HG03097 (cell line): ENCODE data around the gene CNOT11.
"Not testable (repeated sequence)": the region's sequence is repeated elsewhere in the genome, so short reads cannot be mapped to it uniquely, and the experiment has no call there.

ENCODE experiments used
- ATAC-seq: cut with Tn5 transposase; IDR thresholded peaks from one replicate; pipeline ENCODE4 v1.9.1; 2021; ENCODE audit not compliant: unreplicated experiment, low FRiP score

CNOT11 gene

GRCh38 chr2:101252408-101253012 is at the start of gene CNOT11:
CNOT11 (plus strand) TSS chr2:101252886; CDS start chr2:101252965, 79 bp downstream.
- peak; percentile 81 for ATAC-seq

GRCh38 chr2:101204400-101205115 is 48.1 kb upstream of the CNOT11 start:
- ATAC-seq: no peak

GRCh38 chr2:101205521-101206479 is 46.9 kb upstream of the CNOT11 start:
- no peak for ATAC-seq

GRCh38 chr2:101208830-101209229 is 43.9 kb upstream of the CNOT11 start:
- ATAC-seq: no peak

GRCh38 chr2:101219246-101219645 is 33.4 kb upstream of the CNOT11 start:
- ATAC-seq: no peak

- not testable (repeated sequence) for ATAC-seq
These were observed 32.6 kb upstream of the CNOT11 start for GRCh38 chr2:101220091-101220490.

- ATAC-seq: peak; percentile 98
These were observed 28.9 kb upstream of the CNOT11 start for GRCh38 chr2:101223814-101224231.

- ATAC-seq: no peak
These were observed 22.1 kb upstream of the CNOT11 start for GRCh38 chr2:101230541-101231001.

GRCh38 chr2:101231240-101231639 is 21.4 kb upstream of the CNOT11 start:
- no peak for ATAC-seq

GRCh38 chr2:101231937-101232730 is 20.6 kb upstream of the CNOT11 start:
- ATAC-seq: no peak

- no peak for ATAC-seq
These were observed 19.9 kb upstream of the CNOT11 start for GRCh38 chr2:101232770-101233169.

GRCh38 chr2:101234169-101234938 is 18.3 kb upstream of the CNOT11 start:
- no peak for ATAC-seq

GRCh38 chr2:101235956-101236355 is 16.7 kb upstream of the CNOT11 start:
- ATAC-seq: not testable (repeated sequence)

- not testable (repeated sequence) for ATAC-seq
These were observed 14.7 kb upstream of the CNOT11 start for GRCh38 chr2:101237944-101238343.

GRCh38 chr2:101238930-101239759 is 13.5 kb upstream of the CNOT11 start:
- ATAC-seq: no peak

GRCh38 chr2:101239760-101240118 is 12.9 kb upstream of the CNOT11 start:
- ATAC-seq: not testable (repeated sequence)

GRCh38 chr2:101240694-101241093 is 12.0 kb upstream of the CNOT11 start:
- ATAC-seq: not testable (repeated sequence)

GRCh38 chr2:101241158-101241557 is 11.5 kb upstream of the CNOT11 start:
- ATAC-seq: no peak

GRCh38 chr2:101244373-101244772 is 8.3 kb upstream of the CNOT11 start:
- not testable (repeated sequence) for ATAC-seq
